Fibroblast of lung (primary cell): ENCODE measurements around the gene MRPS27. TPM values are rescaled to one million over a fixed set of nuclear protein-coding genes. Genes with fewer than 3 reads are reported as not detected.

Experiments
- DNase-seq, 2 donors: peaks; one replicate each; pipeline versions ENCODE4 v3.0.0 to v3.0.0-alpha.2; 2010; ENCODE audit warnings: low read depth in 2 of 2
- H2AFZ ChIP-seq: 2 replicates; pipeline ENCODE4 v1.5.1; 2012; ENCODE audit warnings: low read length, control low read depth, inconsistent platforms
- H3K27ac ChIP-seq: 2 replicates; pipeline ENCODE4 v1.5.1; 2011; ENCODE audit warnings: low read length, control low read depth; ENCODE audit not compliant: insufficient read depth
- H3K27me3 ChIP-seq: 2 replicates; pipeline ENCODE4 v1.5.1; 2011; ENCODE audit warnings: mild to moderate bottlenecking, low read length; ENCODE audit not compliant: control insufficient read depth, insufficient read depth
- H3K36me3 ChIP-seq: 2 replicates; pipeline ENCODE4 v1.5.1; 2011; ENCODE audit warnings: low read length; ENCODE audit not compliant: control insufficient read depth, insufficient read depth
- H3K4me1 ChIP-seq: 2 replicates; pipeline ENCODE4 v1.5.1; 2011; ENCODE audit warnings: low read length; ENCODE audit not compliant: control insufficient read depth, insufficient read depth; ENCODE audit errors: extremely low read depth
- H3K4me2 ChIP-seq: 2 replicates; pipeline ENCODE4 v1.5.1; 2011; ENCODE audit warnings: low read length, control low read depth; ENCODE audit not compliant: insufficient read depth; ENCODE audit errors: extremely low read depth
- H3K4me3 ChIP-seq, 4 experiments: fragments of 200-600 bp in 1 of 4; sonication (generic) in 1 of 4; replicated peaks in 1 of 4; 2 replicates each; pipeline ENCODE4 v1.5.1; 2011 to 2016; ENCODE audit warnings: low read length in 4 of 4, low read depth in 3 of 4, mild to moderate bottlenecking in 3 of 4, control low read depth in 2 of 4, inconsistent platforms in 1 of 4, mixed read lengths in 1 of 4; ENCODE audit not compliant: insufficient read depth in 1 of 4; ENCODE audit errors: control extremely low read depth in 1 of 4
- H3K79me2 ChIP-seq: 2 replicates; pipeline ENCODE4 v1.5.1; 2012; ENCODE audit warnings: mild to moderate bottlenecking, low read length, inconsistent platforms; ENCODE audit not compliant: control insufficient read depth, insufficient read depth
- H3K9ac ChIP-seq: 2 replicates; pipeline ENCODE4 v1.5.1; 2011; ENCODE audit warnings: mild to moderate bottlenecking, low read length, control low read depth; ENCODE audit not compliant: insufficient read depth
- H3K9me3 ChIP-seq: 2 replicates; pipeline ENCODE4 v1.5.1; 2012; ENCODE audit warnings: low read depth, low read length; ENCODE audit not compliant: control insufficient read depth, insufficient read depth
- H4K20me1 ChIP-seq: 2 replicates; pipeline ENCODE4 v1.5.1; 2011; ENCODE audit warnings: low read length; ENCODE audit not compliant: control insufficient read depth, insufficient read depth; ENCODE audit errors: extremely low read depth
- EZH2 ChIP-seq: IDR thresholded peaks from 2 replicates; pipeline ENCODE4 v1.5.1; 2012; ENCODE audit warnings: low read length, control low read depth, mild to moderate bottlenecking; ENCODE audit errors: missing control alignments
- polyA plus RNA-seq, 2 donors: library from polyadenylated mRNA; depleted of rRNA in 1 of 2; stranded (reverse) in 1 of 2; unstranded in 1 of 2; fragments of >200 nt; gene quantifications; 2 replicates each; pipeline ENCODE4 v1.2.1, GENCODE V29; 2011 to 2012; ENCODE audit warnings: missing spikeins in 1 of 2
- total RNA-seq: library from RNA; depleted of rRNA; stranded (reverse); fragments of >200 nt; gene quantifications from 2 replicates; pipeline ENCODE4 v1.2.1, GENCODE V29; 2014
- TF ChIP-seq, protein P1 (sequence below), 2 donors: IDR thresholded peaks in 1 of 2; conservative IDR thresholded peaks in 1 of 2; 1 replicate in 1 of 2; 2 replicates in 1 of 2; pipeline ENCODE4 v1.5.1; 2011 to 2012; ENCODE audit warnings: low read length in 2 of 2, control low read depth in 1 of 2, inconsistent platforms in 1 of 2, low read depth in 1 of 2, mild to moderate bottlenecking in 1 of 2

The MRPS27 gene
- total and polyA plus RNA-seq, 2 donors (not counting 1 experiment from before 2014, with no cell fraction given): 67.2 to 86.5 TPM

DNA sequence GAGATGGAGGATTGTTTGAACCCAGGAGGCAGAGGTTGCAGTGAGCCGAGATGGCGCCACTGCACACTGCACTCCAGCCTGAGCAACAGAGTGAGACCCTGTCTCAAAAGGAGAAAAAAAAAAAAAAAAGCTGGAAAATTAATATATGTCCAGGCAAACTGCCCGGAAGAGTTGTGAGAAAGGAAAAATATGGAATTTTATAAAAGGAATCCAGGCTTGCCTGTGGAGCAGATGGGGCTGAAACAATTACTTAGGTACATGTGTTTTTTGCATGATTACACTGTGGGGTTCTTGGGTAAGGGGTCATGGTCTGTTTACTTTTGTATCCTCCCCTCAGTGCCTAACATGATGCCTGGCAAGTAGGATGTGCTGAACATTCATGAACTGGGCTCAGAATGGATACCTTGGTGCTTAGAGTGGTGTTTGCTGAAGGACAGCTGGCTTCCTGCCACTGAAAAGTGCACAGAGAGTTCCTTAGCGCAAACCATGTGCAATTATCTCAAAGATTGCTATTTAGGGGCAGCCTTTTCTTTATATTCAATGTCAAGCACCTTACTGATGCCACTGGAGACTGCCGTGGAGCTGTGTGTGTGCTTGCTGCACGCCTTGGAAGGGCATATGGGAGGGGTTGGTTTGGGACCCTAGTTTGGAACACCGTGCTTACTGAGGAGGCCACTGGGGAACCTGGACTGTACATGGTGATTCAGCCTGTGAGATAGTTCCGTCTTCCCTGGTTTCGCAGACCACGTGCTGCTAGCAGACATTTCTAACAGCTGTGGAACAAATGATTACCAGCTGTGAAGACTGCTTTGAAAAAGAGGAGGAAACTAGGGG lies 134.3 kb downstream of the MRPS27 start:
- Histone ChIP-seq H3K4me3 (no peak overlapping the region), H3K4me1 (no peaks in the 10 kb centered on the region), H3K79me2 (peaks cover 9% of the 10 kb centered on the region), H4K20me1 (no peaks in the 10 kb centered on the region), H3K4me2 (no peak overlapping the region), H3K9me3 (no peaks in the 10 kb centered on the region), H3K27me3 (no peaks in the 10 kb centered on the region), H3K9ac (no peak overlapping the region), H2AFZ (no peak overlapping the region), H3K27ac (no peak overlapping the region), H3K36me3 (peaks cover 11% of the 10 kb centered on the region)
- TF ChIP-seq EZH2: no peak
- DNase-seq: peak; percentile 29 to 48

DNA sequence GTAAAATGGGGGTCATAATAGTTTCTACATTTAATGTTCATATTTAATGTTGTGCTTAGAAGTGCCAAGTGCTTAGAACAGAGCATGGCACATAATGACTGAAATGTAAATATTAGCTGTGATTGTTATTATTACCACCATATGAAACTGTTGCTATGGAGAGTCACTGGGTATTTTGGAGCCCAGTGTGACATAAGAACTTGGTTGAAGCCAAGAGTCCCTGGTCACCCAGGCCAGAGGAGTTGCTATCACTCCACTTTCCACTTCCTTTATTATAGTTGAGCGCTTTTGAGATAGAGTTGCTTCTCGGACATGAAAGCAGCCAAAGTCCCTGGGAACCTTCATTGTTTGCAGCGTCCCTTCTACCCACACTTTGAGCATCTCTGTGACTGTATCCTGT lies 135.6 kb downstream of the MRPS27 start:
- no peaks in the 10 kb centered on the region for H3K9me3 ChIP-seq
- peaks cover 14% of the 10 kb centered on the region for H3K36me3 ChIP-seq
- H3K27ac ChIP-seq: no peak overlapping the region
- H3K9ac ChIP-seq: no peak overlapping the region
- H4K20me1 ChIP-seq: no peaks in the 10 kb centered on the region
- no peaks in the 10 kb centered on the region for H3K27me3 ChIP-seq
- peaks cover 4% of the 10 kb centered on the region for H3K4me1 ChIP-seq
- no peak for DNase-seq
- no peak overlapping the region for H2AFZ ChIP-seq
- peaks cover 16% of the 10 kb centered on the region for H3K79me2 ChIP-seq
- H3K4me2 ChIP-seq: no peak overlapping the region
- H3K4me3 ChIP-seq: no peak overlapping the region
- TF ChIP-seq, protein P1, sequence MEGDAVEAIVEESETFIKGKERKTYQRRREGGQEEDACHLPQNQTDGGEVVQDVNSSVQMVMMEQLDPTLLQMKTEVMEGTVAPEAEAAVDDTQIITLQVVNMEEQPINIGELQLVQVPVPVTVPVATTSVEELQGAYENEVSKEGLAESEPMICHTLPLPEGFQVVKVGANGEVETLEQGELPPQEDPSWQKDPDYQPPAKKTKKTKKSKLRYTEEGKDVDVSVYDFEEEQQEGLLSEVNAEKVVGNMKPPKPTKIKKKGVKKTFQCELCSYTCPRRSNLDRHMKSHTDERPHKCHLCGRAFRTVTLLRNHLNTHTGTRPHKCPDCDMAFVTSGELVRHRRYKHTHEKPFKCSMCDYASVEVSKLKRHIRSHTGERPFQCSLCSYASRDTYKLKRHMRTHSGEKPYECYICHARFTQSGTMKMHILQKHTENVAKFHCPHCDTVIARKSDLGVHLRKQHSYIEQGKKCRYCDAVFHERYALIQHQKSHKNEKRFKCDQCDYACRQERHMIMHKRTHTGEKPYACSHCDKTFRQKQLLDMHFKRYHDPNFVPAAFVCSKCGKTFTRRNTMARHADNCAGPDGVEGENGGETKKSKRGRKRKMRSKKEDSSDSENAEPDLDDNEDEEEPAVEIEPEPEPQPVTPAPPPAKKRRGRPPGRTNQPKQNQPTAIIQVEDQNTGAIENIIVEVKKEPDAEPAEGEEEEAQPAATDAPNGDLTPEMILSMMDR (conservative IDR thresholded peaks at IDR 0.05 in 1 of 2, IDR thresholded peaks at IDR 0.05 in 1 of 2; ENCODE audit: low read depth in 1 of 2, low read length in 2 of 2): no peak
- TF ChIP-seq EZH2: no peak

DNA sequence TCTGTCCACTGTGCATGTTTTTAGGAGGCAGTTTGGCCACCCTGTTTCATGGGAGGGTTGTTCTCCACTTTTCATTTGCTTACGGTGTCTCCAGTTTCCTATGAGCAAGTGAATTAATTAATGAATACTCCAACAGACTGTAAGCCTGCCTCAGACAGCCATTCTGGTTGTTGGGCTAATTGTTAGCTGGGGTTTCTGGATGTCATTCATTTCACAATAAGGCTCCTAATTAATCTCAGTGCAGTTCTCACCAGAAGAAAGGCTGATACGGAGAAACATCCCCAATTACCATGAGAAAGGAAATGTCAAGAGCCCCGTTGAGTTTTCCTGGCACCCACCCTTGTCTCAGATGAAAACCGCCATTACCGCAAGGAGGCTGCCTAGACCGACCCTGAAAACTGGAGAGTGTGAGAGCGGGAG lies 136.9 kb downstream of the MRPS27 start:
- TF ChIP-seq, protein P1 (conservative IDR thresholded peaks at IDR 0.05 in 1 of 2, IDR thresholded peaks at IDR 0.05 in 1 of 2; ENCODE audit: low read depth in 1 of 2, low read length in 2 of 2): no peak
- no peak for TF ChIP-seq EZH2
- Histone ChIP-seq H3K36me3 (peaks cover 12% of the 10 kb centered on the region), H3K9me3 (no peaks in the 10 kb centered on the region), H3K4me3 (no peak overlapping the region), H3K79me2 (peaks cover 16% of the 10 kb centered on the region), H3K27ac (no peak overlapping the region), H3K27me3 (no peaks in the 10 kb centered on the region), H4K20me1 (no peaks in the 10 kb centered on the region), H2AFZ (no peak overlapping the region), H3K4me2 (no peak overlapping the region), H3K9ac (no peak overlapping the region), H3K4me1 (peaks cover 10% of the 10 kb centered on the region)
- DNase-seq: peak in 1 of 2 donors; percentile 34
